Suprapubic skin (tissue), 3 donors: ENCODE data around the gene FANCL.

Source experiments
- CTCF ChIP-seq, 2 donors: fragments of 200-600 bp in 1 of 2; fragments of 450-650 bp in 1 of 2; sonication (generic) in 1 of 2; IDR thresholded peaks; one replicate each; pipeline ENCODE4 v1.5.1; 2016 to 2019; ENCODE audit warnings: antibody characterized with exemption in 2 of 2, mild to moderate bottlenecking in 1 of 2, moderate library complexity in 1 of 2
- EP300 ChIP-seq: sonication (generic); formaldehyde crosslinking; IDR thresholded peaks from one replicate; pipeline ENCODE4 v1.6.1; 2017; ENCODE audit warnings: antibody characterized with exemption
- POLR2A ChIP-seq, 2 donors: fragments of 450-650 bp; IDR thresholded peaks; one replicate each; pipeline ENCODE4 v1.6.1; 2017; ENCODE audit warnings: antibody characterized with exemption in 2 of 2, mild to moderate bottlenecking in 2 of 2, moderate library complexity in 2 of 2

GRCh38 chr2:58133395-58133794 is 107.7 kb downstream of the FANCL start:
- no peak for TF ChIP-seq POLR2A (IDR thresholded peaks at IDR 0.05)
- no peak for TF ChIP-seq CTCF (IDR thresholded peaks at IDR 0.05)
- TF ChIP-seq EP300 = no peak
